Liver (tissue), 9 donors: ENCODE measurements around the gene ASAP2. TPM values are rescaled to one million over a fixed set of nuclear protein-coding genes. Genes with fewer than 3 reads are reported as not detected.

Experiments used
- DNase-seq: peaks from one replicate; pipeline ENCODE4 v3.0.0-alpha.2; 2017; ENCODE audit warnings: low spot score
- H3K27ac ChIP-seq, 2 donors: one replicate each; pipeline ENCODE4 v1.7.0; 2013; ENCODE audit warnings: inconsistent platforms in 2 of 2, low read length in 2 of 2, control low read depth in 1 of 2, low read depth in 1 of 2, mild to moderate bottlenecking in 1 of 2
- H3K27me3 ChIP-seq, 4 donors: one replicate each; pipeline versions ENCODE4 v1.6.1 to v1.7.0; 2013; ENCODE audit warnings: low read length in 3 of 4, inconsistent platforms in 1 of 4, mild to moderate bottlenecking in 1 of 4, moderate library complexity in 1 of 4; ENCODE audit not compliant: control insufficient read depth in 4 of 4, insufficient read depth in 4 of 4
- H3K36me3 ChIP-seq, 4 donors: one replicate each; pipeline versions ENCODE4 v1.6.1 to v1.7.0; 2013; ENCODE audit warnings: low read length in 3 of 4, mild to moderate bottlenecking in 3 of 4, low read depth in 1 of 4, moderate library complexity in 1 of 4; ENCODE audit not compliant: control insufficient read depth in 4 of 4, insufficient read depth in 3 of 4
- H3K4me1 ChIP-seq, 4 donors: one replicate each; pipeline versions ENCODE4 v1.6.1 to v1.7.0; 2013; ENCODE audit warnings: low read length in 3 of 4, mild to moderate bottlenecking in 3 of 4, moderate library complexity in 1 of 4; ENCODE audit not compliant: control insufficient read depth in 4 of 4, insufficient read depth in 4 of 4
- H3K4me3 ChIP-seq, 3 donors: one replicate each; pipeline versions ENCODE4 v1.6.1 to v1.7.0; 2013; ENCODE audit warnings: low read length in 3 of 3, control low read depth in 1 of 3, low read depth in 1 of 3, mild to moderate bottlenecking in 1 of 3
- H3K9ac ChIP-seq, 2 donors: one replicate each; pipeline ENCODE4 v1.7.0; 2013; ENCODE audit warnings: low read length in 2 of 2, mild to moderate bottlenecking in 2 of 2, moderate library complexity in 2 of 2, control low read depth in 1 of 2, low read depth in 1 of 2
- H3K9me3 ChIP-seq, 4 donors: one replicate each; pipeline versions ENCODE4 v1.6.1 to v1.7.0; 2013; ENCODE audit warnings: low read length in 3 of 4; ENCODE audit not compliant: control insufficient read depth in 4 of 4
- EGR1 ChIP-seq, 2 donors: IDR thresholded peaks; 2 replicates each; pipeline ENCODE4 v1.6.1; 2016 to 2018; ENCODE audit warnings: antibody characterized with exemption in 2 of 2, low read depth in 2 of 2
- FOXA1 ChIP-seq: IDR thresholded peaks from 2 replicates; pipeline ENCODE4 v1.6.1; 2016; ENCODE audit warnings: antibody characterized with exemption
- FOXA2 ChIP-seq: IDR thresholded peaks from 2 replicates; pipeline ENCODE4 v1.6.1; 2016; ENCODE audit warnings: antibody characterized with exemption
- HNF4A ChIP-seq, 2 donors: conservative IDR thresholded peaks; 2 replicates each; pipeline ENCODE4 v1.6.1; 2016; ENCODE audit warnings: antibody characterized with exemption in 2 of 2, mild to moderate bottlenecking in 2 of 2
- HNF4G ChIP-seq: IDR thresholded peaks from 2 replicates; pipeline ENCODE4 v1.6.1; 2016; ENCODE audit warnings: antibody characterized with exemption
- NR2F2 ChIP-seq: IDR thresholded peaks from 2 replicates; pipeline ENCODE4 v1.6.1; 2016; ENCODE audit warnings: antibody characterized with exemption
- RAD21 ChIP-seq, 2 donors: IDR thresholded peaks; 2 replicates each; pipeline ENCODE4 v1.6.1; 2016; ENCODE audit warnings: antibody characterized with exemption in 2 of 2, mild to moderate bottlenecking in 2 of 2
- SP1 ChIP-seq: IDR thresholded peaks from 2 replicates; pipeline ENCODE4 v1.6.1; 2018; ENCODE audit warnings: antibody characterized with exemption, mild to moderate bottlenecking
- TAF1 ChIP-seq: conservative IDR thresholded peaks from 2 replicates; pipeline ENCODE4 v1.6.1; 2016; ENCODE audit warnings: antibody characterized with exemption, mild to moderate bottlenecking
- YY1 ChIP-seq: IDR thresholded peaks from 2 replicates; pipeline ENCODE4 v1.6.1; 2016; ENCODE audit warnings: antibody characterized with exemption, mild to moderate bottlenecking
- WGBS: extraction: QIAGEN DNeasy Blood & Tissue Kit; methylation state at CpG from one replicate; pipeline ENCODE4 v1.1.7; 2013; 5-methylcytosine and 5-hydroxymethylcytosine counted together
- polyA plus RNA-seq, 2 donors: library from polyadenylated mRNA; stranded (reverse) in 1 of 2; unstranded in 1 of 2; fragments of 200-250 nt in 1 of 2; fragments of >200 nt in 1 of 2; fragmentation: Nextera tagmentation in 1 of 2; extraction: Ambion mirVana in 1 of 2; gene quantifications; one replicate each; pipeline versions ENCODE4 v1.2.1 to v1.2.3, GENCODE V29; 2013 to 2015
- total RNA-seq, 2 donors: library from RNA; depleted of rRNA; stranded (reverse); fragments of >200 nt; gene quantifications; one replicate each; pipeline ENCODE4 v1.2.3, GENCODE V29; 2014
- TF ChIP-seq, protein P1 (sequence below): fragments of 150-350 bp; IDR thresholded peaks from 2 replicates; pipeline ENCODE4 v1.5.1; 2017; ENCODE audit warnings: improper control_type of control experiment, low read depth, low read length; ENCODE audit not compliant: missing input control
- TF ChIP-seq, protein P2 (sequence below): IDR thresholded peaks from 2 replicates; pipeline ENCODE4 v1.6.1; 2016; ENCODE audit warnings: antibody characterized with exemption
- TF ChIP-seq, protein P3 (sequence below): IDR thresholded peaks from 2 replicates; pipeline ENCODE4 v1.6.1; 2016; ENCODE audit warnings: antibody characterized with exemption, mild to moderate bottlenecking
- TF ChIP-seq, protein P4 (sequence below): IDR thresholded peaks from 2 replicates; pipeline ENCODE4 v1.6.1; 2016; ENCODE audit warnings: antibody characterized with exemption
- donor health status: healthy.
- donor health status: healthy.
- donor health status: healthy.
- donor health status: healthy.
- donor health status: healthy.

Gene ASAP2
- total and polyA plus RNA-seq, 4 donors = 0.36 to 5.9 (median 2.6) TPM

DNA sequence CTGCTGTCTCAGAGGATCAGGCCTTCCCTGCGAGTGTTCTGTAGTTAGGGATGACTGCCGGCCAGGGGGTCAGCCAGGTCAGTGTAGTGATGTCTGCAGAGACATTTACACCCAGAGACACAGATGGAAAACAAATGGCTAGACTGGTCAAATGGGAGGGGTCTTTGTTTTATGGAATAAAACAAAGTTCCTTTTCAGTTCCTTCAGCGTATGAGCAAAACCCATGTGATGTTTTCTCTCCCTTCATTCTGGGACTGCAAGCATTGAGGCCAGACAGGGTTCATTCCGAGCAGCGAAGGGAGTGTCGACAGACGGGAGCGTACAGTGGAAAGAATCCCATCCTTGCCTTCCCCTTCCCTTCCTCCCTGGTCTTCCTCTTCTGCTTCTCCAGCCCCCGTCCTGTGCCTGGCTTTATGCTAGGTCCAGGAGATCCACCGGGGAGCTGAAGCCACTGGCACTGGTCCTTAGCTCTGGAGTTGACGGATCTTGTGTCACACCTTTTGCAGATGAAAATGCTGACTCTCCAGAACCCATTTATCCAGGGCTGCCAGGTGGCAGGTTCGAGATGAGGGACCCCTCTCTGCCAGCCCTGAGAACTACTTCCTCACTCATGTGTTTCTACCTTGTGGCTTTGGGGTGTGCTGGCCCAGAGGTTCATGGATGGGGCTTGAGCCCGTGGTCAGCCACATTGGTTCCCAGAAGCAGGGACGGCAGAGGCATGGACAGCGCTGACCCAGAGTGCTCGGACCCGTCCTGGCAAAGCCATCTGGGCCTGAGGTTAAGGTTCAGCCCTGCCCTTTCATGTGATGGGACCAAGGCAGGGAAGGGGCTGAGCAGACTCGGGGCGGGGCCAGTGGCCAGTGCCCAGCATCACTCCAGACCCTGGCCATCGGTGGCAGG is 192.5 kb downstream of the ASAP2 start:
- no peaks in the 10 kb centered on the region for H3K9me3 ChIP-seq
- H3K4me1 ChIP-seq = no peaks in the 10 kb centered on the region
- H3K27ac ChIP-seq = no peak overlapping the region
- H3K27me3 ChIP-seq = no peaks in the 10 kb centered on the region
- no peak overlapping the region for H3K9ac ChIP-seq
- DNase-seq = no peak
- WGBS = 93% methylated on average over 20 of the region's 20 CpGs
- TF ChIP-seq EGR1 (IDR thresholded peaks at IDR 0.05; ENCODE audit: low read depth in 2 of 2) = no peak
- TF ChIP-seq, protein P1, sequence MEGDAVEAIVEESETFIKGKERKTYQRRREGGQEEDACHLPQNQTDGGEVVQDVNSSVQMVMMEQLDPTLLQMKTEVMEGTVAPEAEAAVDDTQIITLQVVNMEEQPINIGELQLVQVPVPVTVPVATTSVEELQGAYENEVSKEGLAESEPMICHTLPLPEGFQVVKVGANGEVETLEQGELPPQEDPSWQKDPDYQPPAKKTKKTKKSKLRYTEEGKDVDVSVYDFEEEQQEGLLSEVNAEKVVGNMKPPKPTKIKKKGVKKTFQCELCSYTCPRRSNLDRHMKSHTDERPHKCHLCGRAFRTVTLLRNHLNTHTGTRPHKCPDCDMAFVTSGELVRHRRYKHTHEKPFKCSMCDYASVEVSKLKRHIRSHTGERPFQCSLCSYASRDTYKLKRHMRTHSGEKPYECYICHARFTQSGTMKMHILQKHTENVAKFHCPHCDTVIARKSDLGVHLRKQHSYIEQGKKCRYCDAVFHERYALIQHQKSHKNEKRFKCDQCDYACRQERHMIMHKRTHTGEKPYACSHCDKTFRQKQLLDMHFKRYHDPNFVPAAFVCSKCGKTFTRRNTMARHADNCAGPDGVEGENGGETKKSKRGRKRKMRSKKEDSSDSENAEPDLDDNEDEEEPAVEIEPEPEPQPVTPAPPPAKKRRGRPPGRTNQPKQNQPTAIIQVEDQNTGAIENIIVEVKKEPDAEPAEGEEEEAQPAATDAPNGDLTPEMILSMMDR = no peak
- no peak for TF ChIP-seq YY1
- TF ChIP-seq HNF4G = no peak
- TF ChIP-seq TAF1 = no peak
- TF ChIP-seq FOXA2 = no peak
- no peak for TF ChIP-seq NR2F2
- no peak for TF ChIP-seq RAD21 (IDR thresholded peaks at IDR 0.05)
- TF ChIP-seq, protein P2, sequence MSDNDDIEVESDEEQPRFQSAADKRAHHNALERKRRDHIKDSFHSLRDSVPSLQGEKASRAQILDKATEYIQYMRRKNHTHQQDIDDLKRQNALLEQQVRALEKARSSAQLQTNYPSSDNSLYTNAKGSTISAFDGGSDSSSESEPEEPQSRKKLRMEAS = no peak
- no peak for TF ChIP-seq SP1
- no peak for TF ChIP-seq HNF4A (conservative IDR thresholded peaks at IDR 0.05)
- TF ChIP-seq, protein P3, sequence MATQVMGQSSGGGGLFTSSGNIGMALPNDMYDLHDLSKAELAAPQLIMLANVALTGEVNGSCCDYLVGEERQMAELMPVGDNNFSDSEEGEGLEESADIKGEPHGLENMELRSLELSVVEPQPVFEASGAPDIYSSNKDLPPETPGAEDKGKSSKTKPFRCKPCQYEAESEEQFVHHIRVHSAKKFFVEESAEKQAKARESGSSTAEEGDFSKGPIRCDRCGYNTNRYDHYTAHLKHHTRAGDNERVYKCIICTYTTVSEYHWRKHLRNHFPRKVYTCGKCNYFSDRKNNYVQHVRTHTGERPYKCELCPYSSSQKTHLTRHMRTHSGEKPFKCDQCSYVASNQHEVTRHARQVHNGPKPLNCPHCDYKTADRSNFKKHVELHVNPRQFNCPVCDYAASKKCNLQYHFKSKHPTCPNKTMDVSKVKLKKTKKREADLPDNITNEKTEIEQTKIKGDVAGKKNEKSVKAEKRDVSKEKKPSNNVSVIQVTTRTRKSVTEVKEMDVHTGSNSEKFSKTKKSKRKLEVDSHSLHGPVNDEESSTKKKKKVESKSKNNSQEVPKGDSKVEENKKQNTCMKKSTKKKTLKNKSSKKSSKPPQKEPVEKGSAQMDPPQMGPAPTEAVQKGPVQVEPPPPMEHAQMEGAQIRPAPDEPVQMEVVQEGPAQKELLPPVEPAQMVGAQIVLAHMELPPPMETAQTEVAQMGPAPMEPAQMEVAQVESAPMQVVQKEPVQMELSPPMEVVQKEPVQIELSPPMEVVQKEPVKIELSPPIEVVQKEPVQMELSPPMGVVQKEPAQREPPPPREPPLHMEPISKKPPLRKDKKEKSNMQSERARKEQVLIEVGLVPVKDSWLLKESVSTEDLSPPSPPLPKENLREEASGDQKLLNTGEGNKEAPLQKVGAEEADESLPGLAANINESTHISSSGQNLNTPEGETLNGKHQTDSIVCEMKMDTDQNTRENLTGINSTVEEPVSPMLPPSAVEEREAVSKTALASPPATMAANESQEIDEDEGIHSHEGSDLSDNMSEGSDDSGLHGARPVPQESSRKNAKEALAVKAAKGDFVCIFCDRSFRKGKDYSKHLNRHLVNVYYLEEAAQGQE = no peak
- no peak for TF ChIP-seq FOXA1
- H3K4me3 ChIP-seq = no peak overlapping the region
- peaks cover 0 to 4% (median 1%) of the 10 kb centered on the region in 4 donors for H3K36me3 ChIP-seq

DNA sequence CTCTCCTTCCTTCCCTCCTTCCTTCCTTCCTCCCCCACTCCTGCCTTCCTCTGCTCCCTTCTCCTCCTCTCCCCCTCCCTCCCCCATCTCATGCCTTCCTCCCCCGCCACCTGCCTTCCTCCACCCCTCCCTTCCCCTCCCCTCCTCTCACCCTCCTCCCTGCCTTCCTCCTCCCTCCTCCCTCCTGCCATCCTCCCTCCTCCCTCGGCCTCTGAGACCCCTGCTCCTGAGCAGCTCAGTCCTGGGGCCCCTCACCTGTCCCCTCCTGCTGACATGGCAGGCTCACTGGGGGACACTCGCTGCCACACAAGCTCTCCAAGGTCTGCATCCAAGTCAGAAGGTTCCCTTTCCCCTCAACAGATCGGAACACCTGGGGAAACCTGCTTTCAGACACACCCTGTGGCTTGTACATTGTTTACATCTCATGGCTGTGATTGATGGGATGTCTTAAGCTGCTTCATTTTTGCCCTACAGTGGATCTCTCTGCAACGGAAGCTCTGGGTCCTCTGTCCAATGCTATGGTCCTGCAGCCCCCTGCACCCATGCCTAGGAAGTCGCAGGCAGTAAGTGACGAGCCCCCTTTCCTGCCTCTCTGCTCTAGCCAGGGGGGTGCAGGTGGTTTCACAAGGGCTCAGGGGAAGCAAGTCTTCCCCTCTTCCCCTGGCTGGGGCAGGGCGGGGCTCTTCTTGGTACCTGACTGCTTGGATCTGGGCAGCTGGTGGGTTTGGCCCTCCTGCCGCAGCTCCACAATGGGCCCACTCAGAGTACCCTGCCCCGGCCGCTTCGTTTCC is 193.9 kb downstream of the ASAP2 start:
- Histone ChIP-seq H3K9ac (no peak overlapping the region), H3K27me3 (no peaks in the 10 kb centered on the region), H3K9me3 (no peaks in the 10 kb centered on the region), H3K36me3 (peaks cover 0 to 2% (median 0%) of the 10 kb centered on the region in 4 donors), H3K4me1 (no peaks in the 10 kb centered on the region), H3K4me3 (no peak overlapping the region), H3K27ac (no peak overlapping the region)
- TF ChIP-seq SP1 (no peak), HNF4G (no peak), NR2F2 (no peak)
- TF ChIP-seq, protein P2 = no peak
- TF ChIP-seq, protein P4, sequence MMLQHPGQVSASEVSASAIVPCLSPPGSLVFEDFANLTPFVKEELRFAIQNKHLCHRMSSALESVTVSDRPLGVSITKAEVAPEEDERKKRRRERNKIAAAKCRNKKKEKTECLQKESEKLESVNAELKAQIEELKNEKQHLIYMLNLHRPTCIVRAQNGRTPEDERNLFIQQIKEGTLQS = no peak
- WGBS = 92% methylated on average over 12 of the region's 12 CpGs
- no peak for DNase-seq
